ENCODE results near the gene SPARC.

Gene SPARC

DNA sequence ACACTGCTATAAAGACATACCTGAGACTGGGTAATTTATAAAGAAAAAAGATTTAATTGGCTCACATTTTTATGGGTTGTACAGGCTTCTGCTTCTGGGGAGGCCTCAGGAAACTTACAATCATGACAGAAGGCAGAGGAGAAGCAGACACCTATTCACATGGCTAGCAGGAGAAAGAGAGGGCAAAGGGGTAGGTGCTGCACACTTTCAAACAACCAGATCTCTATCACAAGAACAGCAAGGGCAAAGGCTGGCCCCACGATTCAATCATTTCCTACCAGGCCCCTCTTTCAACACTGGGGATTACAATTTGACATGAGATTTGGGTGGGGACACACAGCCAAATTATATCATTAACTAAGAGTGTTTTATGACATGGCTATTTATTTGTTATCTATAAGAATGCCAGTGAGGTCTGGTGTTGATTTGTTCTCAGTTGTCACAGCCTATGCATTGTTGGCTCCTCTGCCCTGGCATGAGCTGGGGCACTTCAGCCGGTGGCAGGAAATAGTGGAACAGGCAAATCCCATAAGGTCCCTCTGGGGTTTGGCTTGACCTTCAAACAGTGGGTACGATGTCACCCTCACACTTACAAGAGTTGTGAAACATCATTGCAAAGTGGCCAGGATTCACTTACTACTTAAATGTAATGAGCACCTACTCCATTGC, 44.1 kb downstream of the SPARC start:
- Histone ChIP-seq H3F3A (ENCODE audit: low read depth) (no peaks in the 10 kb centered on the region), H3K36me3 (ENCODE audit: insufficient read depth, low read length) (no peaks in the 10 kb centered on the region), H3K4me2 (ENCODE audit: low read depth, low read length, poor library complexity, severe bottlenecking) (no peak overlapping the region), H4K20me1 (ENCODE audit: insufficient read depth, low read length, poor library complexity, severe bottlenecking) (no peaks in the 10 kb centered on the region), H3K9ac (ENCODE audit: low read depth, low read length, poor library complexity, severe bottlenecking) (no peak overlapping the region), H3K9me2 (replicated peaks; ENCODE audit: low read depth, low read length) (no peaks in the 10 kb centered on the region), H3K9me3 (ENCODE audit: insufficient read depth, low read depth, low read length) (no peaks in the 10 kb centered on the region), H3K79me2 (ENCODE audit: insufficient read depth, low read length) (no peaks in the 10 kb centered on the region), H3K4me1 (ENCODE audit: insufficient read depth, low read length, poor library complexity, severe bottlenecking) (peaks cover 15% of the 10 kb centered on the region), H3K27me3 (ENCODE audit: insufficient read depth, low read length, poor library complexity, severe bottlenecking) (no peaks in the 10 kb centered on the region), H2AFZ (ENCODE audit: low read length) (no peak overlapping the region), H3K4me3 (ENCODE audit: low read length, poor library complexity, severe bottlenecking) (no peak overlapping the region)
- TF ChIP-seq, protein P1, sequence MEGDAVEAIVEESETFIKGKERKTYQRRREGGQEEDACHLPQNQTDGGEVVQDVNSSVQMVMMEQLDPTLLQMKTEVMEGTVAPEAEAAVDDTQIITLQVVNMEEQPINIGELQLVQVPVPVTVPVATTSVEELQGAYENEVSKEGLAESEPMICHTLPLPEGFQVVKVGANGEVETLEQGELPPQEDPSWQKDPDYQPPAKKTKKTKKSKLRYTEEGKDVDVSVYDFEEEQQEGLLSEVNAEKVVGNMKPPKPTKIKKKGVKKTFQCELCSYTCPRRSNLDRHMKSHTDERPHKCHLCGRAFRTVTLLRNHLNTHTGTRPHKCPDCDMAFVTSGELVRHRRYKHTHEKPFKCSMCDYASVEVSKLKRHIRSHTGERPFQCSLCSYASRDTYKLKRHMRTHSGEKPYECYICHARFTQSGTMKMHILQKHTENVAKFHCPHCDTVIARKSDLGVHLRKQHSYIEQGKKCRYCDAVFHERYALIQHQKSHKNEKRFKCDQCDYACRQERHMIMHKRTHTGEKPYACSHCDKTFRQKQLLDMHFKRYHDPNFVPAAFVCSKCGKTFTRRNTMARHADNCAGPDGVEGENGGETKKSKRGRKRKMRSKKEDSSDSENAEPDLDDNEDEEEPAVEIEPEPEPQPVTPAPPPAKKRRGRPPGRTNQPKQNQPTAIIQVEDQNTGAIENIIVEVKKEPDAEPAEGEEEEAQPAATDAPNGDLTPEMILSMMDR (conservative IDR thresholded peaks at IDR 0.05; ENCODE audit: low read length) = no peak
- TF ChIP-seq EZH2phosphoT487 (IDR thresholded peaks at IDR 0.05; ENCODE audit: borderline replicate concordance) = no peak

DNA sequence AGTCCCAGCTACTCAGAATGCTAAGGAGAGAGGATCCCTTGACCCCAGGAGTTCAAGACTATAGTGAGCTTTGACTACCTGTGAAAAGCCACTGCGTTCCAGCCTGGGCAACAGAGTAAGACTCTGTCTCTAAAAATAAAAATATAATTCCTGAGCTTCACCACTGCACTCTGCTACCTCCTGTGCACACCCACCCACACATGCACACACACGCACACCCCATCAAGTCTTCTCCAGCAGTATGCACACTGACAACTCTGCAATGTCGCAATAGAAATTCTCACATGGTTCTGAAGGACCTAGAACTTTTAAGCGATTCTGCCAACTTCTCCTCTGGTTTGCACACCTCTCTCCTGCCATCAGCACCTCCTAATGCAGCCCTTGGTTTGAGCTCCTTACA, 48.1 kb downstream of the SPARC start:
- no peak overlapping the region for H3K4me2 ChIP-seq (ENCODE audit: low read depth, low read length, poor library complexity, severe bottlenecking)
- H3K36me3 ChIP-seq (ENCODE audit: insufficient read depth, low read length) = no peaks in the 10 kb centered on the region
- H3K9ac ChIP-seq (ENCODE audit: low read depth, low read length, poor library complexity, severe bottlenecking) = no peak overlapping the region
- no peak overlapping the region for H2AFZ ChIP-seq (ENCODE audit: low read length)
- TF ChIP-seq EZH2phosphoT487 (IDR thresholded peaks at IDR 0.05; ENCODE audit: borderline replicate concordance) = no peak
- TF ChIP-seq, protein P1 (conservative IDR thresholded peaks at IDR 0.05; ENCODE audit: low read length) = no peak
- no peaks in the 10 kb centered on the region for H3F3A ChIP-seq (ENCODE audit: low read depth)
- H4K20me1 ChIP-seq (ENCODE audit: insufficient read depth, low read length, poor library complexity, severe bottlenecking) = no peaks in the 10 kb centered on the region
- H3K27me3 ChIP-seq (ENCODE audit: insufficient read depth, low read length, poor library complexity, severe bottlenecking) = no peaks in the 10 kb centered on the region
- H3K4me3 ChIP-seq (ENCODE audit: low read length, poor library complexity, severe bottlenecking) = no peak overlapping the region
- peaks cover 15% of the 10 kb centered on the region for H3K4me1 ChIP-seq (ENCODE audit: insufficient read depth, low read length, poor library complexity, severe bottlenecking)
- no peaks in the 10 kb centered on the region for H3K9me2 ChIP-seq (replicated peaks; ENCODE audit: low read depth, low read length)
- H3K79me2 ChIP-seq (ENCODE audit: insufficient read depth, low read length) = no peaks in the 10 kb centered on the region
- H3K9me3 ChIP-seq (ENCODE audit: insufficient read depth, low read depth, low read length) = no peaks in the 10 kb centered on the region

DNA sequence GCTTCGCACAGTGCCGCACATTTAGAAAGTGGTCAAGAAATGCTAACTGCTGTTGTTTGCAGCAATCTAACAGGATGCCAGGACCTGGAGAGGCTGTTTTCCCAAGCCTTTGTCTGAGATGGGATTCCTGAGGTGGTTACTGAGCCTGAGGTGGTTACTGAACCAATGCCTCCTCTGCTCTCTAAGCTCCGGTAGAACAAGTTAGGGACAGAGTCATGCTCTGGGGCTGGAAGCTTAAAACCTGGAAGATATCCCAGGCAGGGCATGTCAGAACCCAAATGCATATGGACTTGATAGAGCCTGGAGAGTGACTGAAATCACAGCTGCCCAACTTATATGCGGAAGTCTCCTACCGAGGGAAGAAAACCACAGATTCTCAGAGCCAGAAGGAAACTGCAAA, 49.0 kb downstream of the SPARC start:
- H4K20me1 ChIP-seq (ENCODE audit: insufficient read depth, low read length, poor library complexity, severe bottlenecking) = no peaks in the 10 kb centered on the region
- no peak for TF ChIP-seq EZH2phosphoT487 (IDR thresholded peaks at IDR 0.05; ENCODE audit: borderline replicate concordance)
- TF ChIP-seq, protein P1 (conservative IDR thresholded peaks at IDR 0.05; ENCODE audit: low read length) = no peak
- H3K4me1 ChIP-seq (ENCODE audit: insufficient read depth, low read length, poor library complexity, severe bottlenecking) = peaks cover 15% of the 10 kb centered on the region
- no peaks in the 10 kb centered on the region for H3F3A ChIP-seq (ENCODE audit: low read depth)
- no peaks in the 10 kb centered on the region for H3K9me2 ChIP-seq (replicated peaks; ENCODE audit: low read depth, low read length)
- no peaks in the 10 kb centered on the region for H3K36me3 ChIP-seq (ENCODE audit: insufficient read depth, low read length)
- no peak overlapping the region for H3K4me2 ChIP-seq (ENCODE audit: low read depth, low read length, poor library complexity, severe bottlenecking)
- no peaks in the 10 kb centered on the region for H3K27me3 ChIP-seq (ENCODE audit: insufficient read depth, low read length, poor library complexity, severe bottlenecking)
- no peak overlapping the region for H3K4me3 ChIP-seq (ENCODE audit: low read length, poor library complexity, severe bottlenecking)
- H3K79me2 ChIP-seq (ENCODE audit: insufficient read depth, low read length) = no peaks in the 10 kb centered on the region
- no peak overlapping the region for H2AFZ ChIP-seq (ENCODE audit: low read length)
- no peak overlapping the region for H3K9ac ChIP-seq (ENCODE audit: low read depth, low read length, poor library complexity, severe bottlenecking)
- no peaks in the 10 kb centered on the region for H3K9me3 ChIP-seq (ENCODE audit: insufficient read depth, low read depth, low read length)

Data from Loucy (cell line).